GM12891 (cell line): ENCODE measurements around the gene YWHAQ.

Experiments used
- DNase-seq: peaks from one replicate; pipeline ENCODE4 v3.0.0; 2011; ENCODE audit warnings: low spot score; ENCODE audit not compliant: insufficient read length
- FAIRE-seq: peaks from 2 replicates; lab custom pipeline; 2011; peaks lifted over from hg19 to GRCh38; lab: Jason Lieb, UNC
- PAX5 ChIP-seq: IDR thresholded peaks from 2 replicates; pipeline ENCODE4 v1.6.1; 2011; ENCODE audit warnings: low read length, moderate library complexity, mild to moderate bottlenecking; ENCODE audit not compliant: insufficient read depth, severe bottlenecking
- POLR2A ChIP-seq: IDR thresholded peaks from 2 replicates; pipeline ENCODE4 v1.6.1; 2011; ENCODE audit warnings: low read depth, low read length, control low read depth
- POLR2AphosphoS5 ChIP-seq: IDR thresholded peaks from 2 replicates; pipeline ENCODE4 v1.6.1; 2011; ENCODE audit warnings: low read depth, low read length, control low read depth
- POU2F2 ChIP-seq: IDR thresholded peaks from 2 replicates; pipeline ENCODE4 v1.6.1; 2011; ENCODE audit warnings: low read depth, mild to moderate bottlenecking, control low read depth, low read length, moderate library complexity
- SPI1 ChIP-seq: IDR thresholded peaks from 2 replicates; pipeline ENCODE4 v1.6.1; 2011; ENCODE audit warnings: low read depth, low read length, control low read depth
- TAF1 ChIP-seq: IDR thresholded peaks from 2 replicates; pipeline ENCODE4 v1.6.1; 2011; ENCODE audit warnings: low read depth, low read length, control low read depth

The YWHAQ gene

GRCh38 chr2:9648821-9649220 lies 18.0 kb upstream of the YWHAQ start:
- no peak for TF ChIP-seq POLR2A
- no peak for TF ChIP-seq PAX5
- TF ChIP-seq POU2F2, result no peak
- no peak for TF ChIP-seq SPI1
- no peak for TF ChIP-seq TAF1
- TF ChIP-seq POLR2AphosphoS5, result no peak
- no peak for FAIRE-seq
- DNase-seq, result no peak

GRCh38 chr2:9647884-9648283 lies 17.1 kb upstream of the YWHAQ start:
- FAIRE-seq (no peak), DNase-seq (no peak)
- TF ChIP-seq POLR2AphosphoS5, result no peak
- TF ChIP-seq POLR2A, result no peak
- TF ChIP-seq POU2F2, result no peak
- no peak for TF ChIP-seq PAX5
- no peak for TF ChIP-seq SPI1
- TF ChIP-seq TAF1, result no peak

GRCh38 chr2:9646196-9647030 lies 15.6 kb upstream of the YWHAQ start:
- TF ChIP-seq POLR2A, result no peak
- TF ChIP-seq POLR2AphosphoS5, result no peak
- TF ChIP-seq PAX5, result no peak
- TF ChIP-seq SPI1, result no peak
- no peak for TF ChIP-seq TAF1
- no peak for TF ChIP-seq POU2F2
- FAIRE-seq (no peak), DNase-seq (no peak)

DNA sequence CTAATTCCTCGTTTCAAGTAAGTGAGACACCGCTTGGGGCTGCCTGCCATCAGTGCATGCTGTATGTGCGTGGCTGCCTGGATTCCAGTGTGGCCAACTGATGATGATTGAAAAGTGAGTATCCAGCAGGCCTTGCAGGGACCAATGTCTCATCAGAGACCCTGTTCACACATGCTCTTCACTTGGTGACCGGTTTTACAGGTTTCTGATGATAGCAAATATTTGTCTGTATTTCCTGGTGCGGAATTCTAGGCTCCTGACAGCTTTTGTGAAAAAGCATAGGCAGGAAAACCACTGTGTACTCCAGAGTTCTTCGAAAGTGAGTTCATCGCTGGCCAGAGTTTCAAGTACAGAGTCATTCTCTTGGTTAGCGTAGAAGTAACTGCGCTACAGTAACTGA lies 13.8 kb upstream of the YWHAQ start:
- TF ChIP-seq PAX5, result no peak
- TF ChIP-seq POLR2AphosphoS5, result no peak
- no peak for TF ChIP-seq TAF1
- TF ChIP-seq SPI1, result no peak
- no peak for TF ChIP-seq POLR2A
- TF ChIP-seq POU2F2, result no peak
- FAIRE-seq, result no peak
- no peak for DNase-seq

DNA sequence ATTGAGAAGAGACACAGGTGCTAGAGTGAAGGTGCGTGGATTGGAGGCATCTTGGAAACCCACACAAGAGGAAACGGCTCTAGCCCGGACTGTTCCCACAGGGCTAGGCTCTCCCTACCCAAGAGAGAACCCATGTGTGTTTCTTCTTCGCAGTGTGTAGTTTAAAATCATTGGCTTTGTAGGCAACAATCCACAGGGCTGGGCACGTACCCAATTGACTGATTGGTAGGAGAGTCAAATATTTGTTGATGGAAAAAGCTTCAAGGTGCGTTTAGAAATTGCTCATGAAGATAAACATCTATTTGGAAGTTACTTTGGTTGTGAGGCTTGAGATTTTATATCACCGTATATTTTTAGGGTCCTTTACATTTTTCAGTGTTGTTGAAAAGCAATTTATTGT lies 13.2 kb upstream of the YWHAQ start:
- no peak for TF ChIP-seq POLR2A
- no peak for TF ChIP-seq TAF1
- DNase-seq (no peak), FAIRE-seq (no peak)

- no peak for DNase-seq
- no peak for FAIRE-seq
- TF ChIP-seq POLR2AphosphoS5 (no peak), POLR2A (no peak), TAF1 (no peak), POU2F2 (no peak), SPI1 (no peak), PAX5 (no peak)
Observed at GRCh38 chr2:9641641-9642040, 10.8 kb upstream of the YWHAQ start.

DNA sequence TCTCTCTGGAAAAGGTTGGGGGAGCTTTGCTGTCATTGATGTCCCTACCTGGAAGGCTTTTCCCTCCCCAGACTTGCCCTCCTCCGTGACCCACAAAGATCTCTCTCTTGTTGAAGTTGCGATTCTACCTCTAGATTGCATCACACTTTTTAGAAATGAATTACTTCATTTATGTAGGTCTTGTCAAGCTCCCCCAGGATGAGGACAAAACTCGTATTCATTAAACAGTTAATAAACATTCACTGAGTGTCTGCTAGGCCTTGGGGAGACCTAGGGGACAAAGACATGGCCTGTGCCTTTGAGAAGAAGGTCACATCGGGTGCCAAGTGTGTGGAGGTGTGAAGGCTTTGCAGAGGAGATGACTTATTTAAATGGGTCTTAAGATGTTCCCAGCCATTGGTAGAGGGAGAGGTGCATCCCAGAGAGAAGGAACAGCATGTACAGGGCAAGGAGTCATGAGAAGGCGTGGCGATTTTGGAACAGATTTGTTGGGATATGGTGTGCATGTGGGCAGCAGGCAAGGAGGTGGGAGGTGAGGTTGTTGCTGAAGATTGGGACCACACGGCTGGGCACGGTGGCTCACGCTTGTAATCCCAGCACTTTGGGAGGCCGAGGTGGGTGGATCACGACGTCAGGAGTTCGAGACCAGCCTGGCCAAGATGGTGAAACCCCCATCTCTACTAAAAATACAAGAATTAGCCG lies 9.8 kb upstream of the YWHAQ start:
- FAIRE-seq, result no peak
- TF ChIP-seq POU2F2 (no peak), POLR2A (no peak), TAF1 (no peak), POLR2AphosphoS5 (no peak), SPI1 (no peak), PAX5 (no peak)
- no peak for DNase-seq

- no peak for TF ChIP-seq SPI1
- TF ChIP-seq POLR2AphosphoS5, result no peak
- no peak for TF ChIP-seq PAX5
- no peak for TF ChIP-seq TAF1
- TF ChIP-seq POLR2A, result no peak
- no peak for TF ChIP-seq POU2F2
- DNase-seq, result no peak
- FAIRE-seq, result no peak
Observed at GRCh38 chr2:9639740-9640343, 9.0 kb upstream of the YWHAQ start.

GRCh38 chr2:9639000-9639602 lies 8.3 kb upstream of the YWHAQ start:
- no peak for TF ChIP-seq TAF1
- TF ChIP-seq POLR2A, result no peak
- TF ChIP-seq PAX5, result no peak
- no peak for TF ChIP-seq SPI1
- TF ChIP-seq POLR2AphosphoS5, result no peak
- TF ChIP-seq POU2F2, result no peak
- no peak for FAIRE-seq
- no peak for DNase-seq
